HepG2 (cell line): Measurements from ENCODE around the gene FAT1. TPM values are rescaled to one million over a fixed set of nuclear protein-coding genes. Genes with fewer than 3 reads are reported as not detected.

Experiments used
- HNRNPK ChIP-seq: fragments of 200-400 bp; formaldehyde crosslinking; IDR thresholded peaks from 2 replicates; pipeline ENCODE4 v1.6.1; 2018; ENCODE audit warnings: low read length, low read depth, moderate library complexity, mild to moderate bottlenecking; ENCODE audit not compliant: poor library complexity, severe bottlenecking
- ISX ChIP-seq: sonication (generic); formaldehyde crosslinking; conservative IDR thresholded peaks from 2 replicates; pipeline ENCODE4 v1.5.0; 2020; ENCODE audit warnings: missing genetic modification reagents
- MAZ ChIP-seq, 2 experiments: sonication (generic) in 1 of 2; formaldehyde crosslinking in 1 of 2; IDR thresholded peaks; 2 replicates each; pipeline versions ENCODE4 v1.5.0 to v1.6.1; 2012 to 2020; ENCODE audit warnings: low read depth in 2 of 2, mild to moderate bottlenecking in 2 of 2, borderline replicate concordance in 1 of 2, improper control_type of control experiment in 1 of 2, low read length in 1 of 2, missing genetic modification reagents in 1 of 2, moderate library complexity in 1 of 2
- NFKB2 ChIP-seq: sonication (generic); formaldehyde crosslinking; IDR thresholded peaks from 2 replicates; pipeline ENCODE4 v1.4.0; 2020; ENCODE audit warnings: missing genetic modification reagents, borderline replicate concordance
- NKX3-1 ChIP-seq: sonication (generic); formaldehyde crosslinking; IDR thresholded peaks from 2 replicates; pipeline ENCODE4 v1.5.0; 2020; ENCODE audit warnings: missing genetic modification reagents
- PHF8 ChIP-seq: sonication (generic); formaldehyde crosslinking; IDR thresholded peaks from 2 replicates; pipeline ENCODE4 v1.5.0; 2020; ENCODE audit warnings: missing genetic modification reagents
- PRMT3 ChIP-seq: sonication (generic); formaldehyde crosslinking; IDR thresholded peaks from 2 replicates; pipeline ENCODE4 v1.8.1; 2022; ENCODE audit warnings: low read depth, mild to moderate bottlenecking, moderate library complexity, missing genetic modification reagents, borderline replicate concordance
- REPIN1 ChIP-seq: sonication (generic); formaldehyde crosslinking; IDR thresholded peaks from 2 replicates; pipeline ENCODE4 v1.8.0; 2022; ENCODE audit warnings: missing genetic modification reagents, low read depth, mild to moderate bottlenecking, borderline replicate concordance
- TCF7L2 ChIP-seq: IDR thresholded peaks from 2 replicates; pipeline ENCODE4 v1.6.1; 2011; ENCODE audit warnings: mild to moderate bottlenecking, low read depth, low read length, moderate library complexity
- THAP11 ChIP-seq: IDR thresholded peaks from 2 replicates; pipeline ENCODE4 v1.6.1; 2016; ENCODE audit warnings: missing biosample characterization, missing genetic modification reagents
- ZMYM3 ChIP-seq: sonication (generic); formaldehyde crosslinking; IDR thresholded peaks from 2 replicates; pipeline ENCODE4 v1.5.1; 2020; ENCODE audit warnings: mild to moderate bottlenecking, missing genetic modification reagents
- ZNF501 ChIP-seq: sonication (generic); formaldehyde crosslinking; IDR thresholded peaks from 2 replicates; pipeline ENCODE4 v1.5.1; 2020; ENCODE audit warnings: mild to moderate bottlenecking, moderate library complexity, missing genetic modification reagents
- ZNF790 ChIP-seq: sonication (generic); formaldehyde crosslinking; IDR thresholded peaks from 2 replicates; pipeline ENCODE4 v1.8.0; 2022; ENCODE audit warnings: missing genetic modification reagents, mild to moderate bottlenecking, borderline replicate concordance
- ZNF850 ChIP-seq: sonication (generic); formaldehyde crosslinking; conservative IDR thresholded peaks from 2 replicates; pipeline ENCODE4 v1.9.0; 2021; ENCODE audit warnings: mild to moderate bottlenecking, missing genetic modification reagents
- polyA plus RNA-seq, 8 experiments: library from polyadenylated mRNA; depleted of rRNA in 3 of 8; stranded (reverse) in 7 of 8; unstranded in 1 of 8; fragments of >200 nt; fragmentation: Illumina TruSeq in 4 of 8; extraction: Trizol in 4 of 8; gene quantifications; 2 replicates each; pipeline versions ENCODE4 v1.2.1 to v1.2.3, GENCODE V29; 2011 to 2016; ENCODE audit warnings: low read depth in 4 of 8, missing spikeins in 1 of 8, mixed read lengths in 1 of 8; ENCODE audit not compliant: insufficient read depth in 1 of 8
- total RNA-seq, 5 experiments: library from RNA; depleted of rRNA; stranded (reverse); fragments of >200 nt; fragmentation: Illumina TruSeq; extraction: Trizol; gene quantifications; 2 replicates each; pipeline ENCODE4 v1.2.3, GENCODE V29; 2016; ENCODE audit warnings: low read depth in 1 of 5
- TF ChIP-seq, protein P1 (sequence below): sonication (generic); formaldehyde crosslinking; IDR thresholded peaks from 2 replicates; pipeline ENCODE4 v1.5.1; 2020; ENCODE audit warnings: missing genetic modification reagents, mild to moderate bottlenecking, borderline replicate concordance
- TF ChIP-seq, protein P2 (sequence below): sonication (generic); formaldehyde crosslinking; IDR thresholded peaks from 2 replicates; pipeline ENCODE4 v1.5.1; 2020; ENCODE audit warnings: missing genetic modification reagents, mild to moderate bottlenecking, borderline replicate concordance
- TF ChIP-seq, protein P3 (sequence below): sonication (generic); formaldehyde crosslinking; IDR thresholded peaks from 2 replicates; pipeline ENCODE4 v1.4.0; 2020; ENCODE audit warnings: missing genetic modification reagents
- TF ChIP-seq, protein P4 (sequence below): sonication (generic); formaldehyde crosslinking; IDR thresholded peaks from 2 replicates; pipeline ENCODE4 v1.5.1; 2020; ENCODE audit warnings: missing genetic modification reagents, mild to moderate bottlenecking, borderline replicate concordance

The FAT1 gene
- total and polyA plus RNA-seq, 2 of the 13 experiments (the other 11 are each of a cell fraction or from before 2014, with no cell fraction given): 185 to 216 TPM

DNA sequence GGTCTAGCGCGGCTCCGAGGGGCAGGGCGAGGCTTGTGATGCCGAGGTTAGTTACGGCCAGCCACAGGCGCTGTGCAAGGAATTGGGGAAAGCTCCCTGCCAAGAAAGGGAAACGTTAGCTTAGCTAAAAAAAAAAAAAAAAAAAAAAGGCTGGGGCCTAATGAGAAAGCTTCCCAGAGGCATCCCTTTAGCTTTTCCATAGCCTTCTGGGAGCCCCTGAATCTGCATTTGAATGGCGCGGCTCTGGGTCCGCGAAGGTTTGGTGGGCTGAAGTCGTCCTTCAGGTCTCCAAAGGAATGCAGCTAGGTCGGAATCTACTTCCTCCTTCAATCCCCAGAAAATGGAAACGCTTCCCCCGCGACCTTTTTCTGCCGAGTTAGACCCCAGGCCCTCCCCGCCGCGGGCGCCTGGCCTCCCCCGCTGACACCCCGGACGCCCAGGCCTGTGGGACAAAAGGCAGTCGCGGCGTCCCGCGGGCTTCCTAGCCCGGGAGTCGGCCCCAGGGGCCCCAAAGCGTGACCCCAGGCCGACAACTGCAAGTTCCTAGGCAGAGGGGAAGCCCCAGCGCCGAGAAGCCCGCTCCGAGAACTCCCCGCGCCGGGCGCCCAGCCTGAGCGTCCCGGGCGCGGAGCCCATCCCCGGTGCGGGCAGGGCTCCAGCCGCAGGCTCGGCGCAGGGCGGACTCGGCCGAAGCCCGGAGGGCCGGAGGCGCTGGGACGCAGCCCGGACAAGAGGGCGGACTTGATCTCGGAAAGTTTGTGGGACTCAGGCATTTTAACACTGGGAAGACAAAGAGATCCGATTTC lies 605 bp upstream of the FAT1 start (continued):
- TF ChIP-seq, protein P1, sequence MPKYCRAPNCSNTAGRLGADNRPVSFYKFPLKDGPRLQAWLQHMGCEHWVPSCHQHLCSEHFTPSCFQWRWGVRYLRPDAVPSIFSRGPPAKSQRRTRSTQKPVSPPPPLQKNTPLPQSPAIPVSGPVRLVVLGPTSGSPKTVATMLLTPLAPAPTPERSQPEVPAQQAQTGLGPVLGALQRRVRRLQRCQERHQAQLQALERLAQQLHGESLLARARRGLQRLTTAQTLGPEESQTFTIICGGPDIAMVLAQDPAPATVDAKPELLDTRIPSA (CRISPR knock-in tag): no peak; the same call in 1 of the 2 replicates
- TF ChIP-seq HNRNPK: no peak
- TF ChIP-seq ZNF501: no peak
- TF ChIP-seq ISX: no peak
- peak; percentile 44; the same call in 1 of the 2 replicates for TF ChIP-seq PHF8 (CRISPR knock-in tag)
- TF ChIP-seq THAP11: no peak
- TF ChIP-seq TCF7L2: no peak
- TF ChIP-seq PRMT3 (CRISPR knock-in tag): 0 out of 2 replicates have a peak, but pooled peaks have one; percentile 45
- TF ChIP-seq, protein P2, sequence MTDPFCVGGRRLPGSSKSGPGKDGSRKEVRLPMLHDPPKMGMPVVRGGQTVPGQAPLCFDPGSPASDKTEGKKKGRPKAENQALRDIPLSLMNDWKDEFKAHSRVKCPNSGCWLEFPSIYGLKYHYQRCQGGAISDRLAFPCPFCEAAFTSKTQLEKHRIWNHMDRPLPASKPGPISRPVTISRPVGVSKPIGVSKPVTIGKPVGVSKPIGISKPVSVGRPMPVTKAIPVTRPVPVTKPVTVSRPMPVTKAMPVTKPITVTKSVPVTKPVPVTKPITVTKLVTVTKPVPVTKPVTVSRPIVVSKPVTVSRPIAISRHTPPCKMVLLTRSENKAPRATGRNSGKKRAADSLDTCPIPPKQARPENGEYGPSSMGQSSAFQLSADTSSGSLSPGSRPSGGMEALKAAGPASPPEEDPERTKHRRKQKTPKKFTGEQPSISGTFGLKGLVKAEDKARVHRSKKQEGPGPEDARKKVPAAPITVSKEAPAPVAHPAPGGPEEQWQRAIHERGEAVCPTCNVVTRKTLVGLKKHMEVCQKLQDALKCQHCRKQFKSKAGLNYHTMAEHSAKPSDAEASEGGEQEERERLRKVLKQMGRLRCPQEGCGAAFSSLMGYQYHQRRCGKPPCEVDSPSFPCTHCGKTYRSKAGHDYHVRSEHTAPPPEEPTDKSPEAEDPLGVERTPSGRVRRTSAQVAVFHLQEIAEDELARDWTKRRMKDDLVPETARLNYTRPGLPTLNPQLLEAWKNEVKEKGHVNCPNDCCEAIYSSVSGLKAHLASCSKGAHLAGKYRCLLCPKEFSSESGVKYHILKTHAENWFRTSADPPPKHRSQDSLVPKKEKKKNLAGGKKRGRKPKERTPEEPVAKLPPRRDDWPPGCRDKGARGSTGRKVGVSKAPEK (CRISPR knock-in tag): no peak
- no peak for TF ChIP-seq ZMYM3 (CRISPR knock-in tag)
- peak; percentile 22; the same call in 1 of the 2 replicates for TF ChIP-seq ZNF790 (CRISPR knock-in tag)
- 0 out of 2 replicates have a peak, but pooled peaks have one; percentile 24 for TF ChIP-seq REPIN1 (CRISPR knock-in tag)
- TF ChIP-seq NKX3-1: no peak
- no peak for TF ChIP-seq ZNF850
- TF ChIP-seq, protein P3, sequence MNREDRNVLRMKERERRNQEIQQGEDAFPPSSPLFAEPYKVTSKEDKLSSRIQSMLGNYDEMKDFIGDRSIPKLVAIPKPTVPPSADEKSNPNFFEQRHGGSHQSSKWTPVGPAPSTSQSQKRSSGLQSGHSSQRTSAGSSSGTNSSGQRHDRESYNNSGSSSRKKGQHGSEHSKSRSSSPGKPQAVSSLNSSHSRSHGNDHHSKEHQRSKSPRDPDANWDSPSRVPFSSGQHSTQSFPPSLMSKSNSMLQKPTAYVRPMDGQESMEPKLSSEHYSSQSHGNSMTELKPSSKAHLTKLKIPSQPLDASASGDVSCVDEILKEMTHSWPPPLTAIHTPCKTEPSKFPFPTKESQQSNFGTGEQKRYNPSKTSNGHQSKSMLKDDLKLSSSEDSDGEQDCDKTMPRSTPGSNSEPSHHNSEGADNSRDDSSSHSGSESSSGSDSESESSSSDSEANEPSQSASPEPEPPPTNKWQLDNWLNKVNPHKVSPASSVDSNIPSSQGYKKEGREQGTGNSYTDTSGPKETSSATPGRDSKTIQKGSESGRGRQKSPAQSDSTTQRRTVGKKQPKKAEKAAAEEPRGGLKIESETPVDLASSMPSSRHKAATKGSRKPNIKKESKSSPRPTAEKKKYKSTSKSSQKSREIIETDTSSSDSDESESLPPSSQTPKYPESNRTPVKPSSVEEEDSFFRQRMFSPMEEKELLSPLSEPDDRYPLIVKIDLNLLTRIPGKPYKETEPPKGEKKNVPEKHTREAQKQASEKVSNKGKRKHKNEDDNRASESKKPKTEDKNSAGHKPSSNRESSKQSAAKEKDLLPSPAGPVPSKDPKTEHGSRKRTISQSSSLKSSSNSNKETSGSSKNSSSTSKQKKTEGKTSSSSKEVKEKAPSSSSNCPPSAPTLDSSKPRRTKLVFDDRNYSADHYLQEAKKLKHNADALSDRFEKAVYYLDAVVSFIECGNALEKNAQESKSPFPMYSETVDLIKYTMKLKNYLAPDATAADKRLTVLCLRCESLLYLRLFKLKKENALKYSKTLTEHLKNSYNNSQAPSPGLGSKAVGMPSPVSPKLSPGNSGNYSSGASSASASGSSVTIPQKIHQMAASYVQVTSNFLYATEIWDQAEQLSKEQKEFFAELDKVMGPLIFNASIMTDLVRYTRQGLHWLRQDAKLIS: peak; percentile 66; the same call in 1 of the 2 replicates
- TF ChIP-seq MAZ (IDR thresholded peaks at IDR 0.05; ENCODE audit: borderline replicate concordance, low read depth, low read length): no peak
- TF ChIP-seq MAZ (CRISPR knock-in tag; IDR thresholded peaks at IDR 0.05; ENCODE audit: low read depth): no peak
- TF ChIP-seq NFKB2 (CRISPR knock-in tag): 0 out of 2 replicates have a peak, but pooled peaks have one; percentile 18
- TF ChIP-seq, protein P4, sequence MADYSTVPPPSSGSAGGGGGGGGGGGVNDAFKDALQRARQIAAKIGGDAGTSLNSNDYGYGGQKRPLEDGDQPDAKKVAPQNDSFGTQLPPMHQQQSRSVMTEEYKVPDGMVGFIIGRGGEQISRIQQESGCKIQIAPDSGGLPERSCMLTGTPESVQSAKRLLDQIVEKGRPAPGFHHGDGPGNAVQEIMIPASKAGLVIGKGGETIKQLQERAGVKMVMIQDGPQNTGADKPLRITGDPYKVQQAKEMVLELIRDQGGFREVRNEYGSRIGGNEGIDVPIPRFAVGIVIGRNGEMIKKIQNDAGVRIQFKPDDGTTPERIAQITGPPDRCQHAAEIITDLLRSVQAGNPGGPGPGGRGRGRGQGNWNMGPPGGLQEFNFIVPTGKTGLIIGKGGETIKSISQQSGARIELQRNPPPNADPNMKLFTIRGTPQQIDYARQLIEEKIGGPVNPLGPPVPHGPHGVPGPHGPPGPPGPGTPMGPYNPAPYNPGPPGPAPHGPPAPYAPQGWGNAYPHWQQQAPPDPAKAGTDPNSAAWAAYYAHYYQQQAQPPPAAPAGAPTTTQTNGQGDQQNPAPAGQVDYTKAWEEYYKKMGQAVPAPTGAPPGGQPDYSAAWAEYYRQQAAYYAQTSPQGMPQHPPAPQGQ (CRISPR knock-in tag): no peak
